Karpas-422 (cell line): ENCODE results near the gene DACT1. TPM values are rescaled to one million over a fixed set of nuclear protein-coding genes. Genes with fewer than 3 reads are reported as not detected.

ENCODE experiments used
- DNase-seq: peaks from one replicate; pipeline ENCODE4 v3.0.0-alpha.2; 2015
- H2AFZ ChIP-seq: fragments of 200-600 bp; sonication (generic); 2 replicates; pipeline ENCODE4 v1.6.1; 2014; ENCODE audit warnings: antibody characterized with exemption, low read length, mixed read lengths
- H3K27ac ChIP-seq: fragments of 200-600 bp; sonication (generic); 2 replicates; pipeline ENCODE4 v1.5.1; 2014; ENCODE audit warnings: mild to moderate bottlenecking, low read length, moderate library complexity
- H3K27me3 ChIP-seq: fragments of 200-600 bp; sonication (generic); 2 replicates; pipeline ENCODE4 v1.6.1; 2014; ENCODE audit warnings: low read length, mixed read lengths
- H3K36me3 ChIP-seq: fragments of 200-600 bp; sonication (generic); 2 replicates; pipeline ENCODE4 v1.6.1; 2014; ENCODE audit warnings: low read length, mixed read lengths; ENCODE audit not compliant: insufficient read depth
- H3K4me1 ChIP-seq: fragments of 200-600 bp; sonication (generic); 2 replicates; pipeline ENCODE4 v1.6.1; 2014; ENCODE audit warnings: mild to moderate bottlenecking, low read length, mixed read lengths
- H3K4me2 ChIP-seq: fragments of 200-600 bp; sonication (generic); 2 replicates; pipeline ENCODE4 v1.6.1; 2014; ENCODE audit warnings: low read length, low read depth, mild to moderate bottlenecking; ENCODE audit not compliant: poor library complexity, severe bottlenecking
- H3K4me3 ChIP-seq: fragments of 200-600 bp; sonication (generic); 2 replicates; pipeline ENCODE4 v1.5.1; 2014; ENCODE audit warnings: mild to moderate bottlenecking, antibody characterized with exemption, low read length, mixed read lengths
- H3K79me2 ChIP-seq: fragments of 200-600 bp; sonication (generic); 2 replicates; pipeline ENCODE4 v1.6.1; 2014; ENCODE audit warnings: mild to moderate bottlenecking, low read length, mixed read lengths
- H3K9ac ChIP-seq: fragments of 200-600 bp; sonication (generic); 2 replicates; pipeline ENCODE4 v1.6.0; 2014; ENCODE audit warnings: low read length
- H3K9me2 ChIP-seq: fragments of 200-600 bp; sonication (generic), shearing (Covaris generic); replicated peaks from 2 replicates; pipeline ENCODE4 v1.6.0; 2014; ENCODE audit warnings: mild to moderate bottlenecking, low read length, moderate library complexity; ENCODE audit not compliant: insufficient read depth
- H3K9me3 ChIP-seq: fragments of 300-700, 200-600 bp; sonication (generic); 2 replicates; pipeline ENCODE4 v1.6.1; 2014; ENCODE audit warnings: low read length, mixed read lengths
- H4K20me1 ChIP-seq: fragments of 200-600 bp; sonication (generic); 2 replicates; pipeline ENCODE4 v1.6.1; 2014; ENCODE audit warnings: mild to moderate bottlenecking, antibody characterized with exemption, low read length, low read depth; ENCODE audit not compliant: insufficient read depth
- total RNA-seq: library from RNA; depleted of rRNA; stranded (reverse); fragments of >200 nt; shearing (Covaris generic); gene quantifications from 2 replicates; pipeline ENCODE4 v1.2.3, GENCODE V29; 2014; ENCODE audit warnings: low replicate concordance

Gene DACT1
- total RNA-seq, 1 experiment from 2014 or later: not detected

GRCh38 chr14:58677517-58677916 is 39.8 kb downstream of the DACT1 start:
- no peaks in the 10 kb centered on the region for H3K9me3 ChIP-seq
- H3K9me2 ChIP-seq: no peaks in the 10 kb centered on the region
- H3K4me2 ChIP-seq: no peak overlapping the region
- H3K36me3 ChIP-seq: no peaks in the 10 kb centered on the region
- no peaks in the 10 kb centered on the region for H3K27me3 ChIP-seq
- H3K4me3 ChIP-seq: no peak overlapping the region
- no peaks in the 10 kb centered on the region for H4K20me1 ChIP-seq
- no peaks in the 10 kb centered on the region for H3K79me2 ChIP-seq
- no peak overlapping the region for H3K27ac ChIP-seq
- H2AFZ ChIP-seq: no peak overlapping the region
- no peak for DNase-seq
- no peaks in the 10 kb centered on the region for H3K4me1 ChIP-seq
- no peak overlapping the region for H3K9ac ChIP-seq

- H2AFZ ChIP-seq: no peak overlapping the region
- no peak for DNase-seq
Observed at GRCh38 chr14:58677996-58678395, 40.2 kb downstream of the DACT1 start.

DNA sequence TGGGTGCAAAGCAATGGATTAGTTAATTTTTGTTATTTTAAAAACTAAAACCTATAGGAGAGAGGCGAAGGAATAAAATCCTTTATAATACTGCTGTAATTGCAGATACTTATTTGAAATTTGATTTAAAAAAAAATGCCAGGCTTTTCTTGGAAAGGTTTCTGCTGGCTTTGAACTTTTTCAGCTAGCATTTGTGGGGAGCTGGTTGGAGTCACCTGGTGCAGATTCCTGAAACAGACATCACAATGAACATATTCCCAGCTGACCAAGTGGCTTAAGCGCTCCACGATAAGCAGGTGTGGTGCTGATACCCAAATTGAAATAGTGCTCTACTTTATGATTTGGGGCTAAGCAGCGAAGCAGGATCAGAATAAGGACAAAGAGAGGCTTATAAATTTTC is 42.9 kb downstream of the DACT1 start:
- no peak overlapping the region for H3K4me3 ChIP-seq
- H3K27me3 ChIP-seq: no peaks in the 10 kb centered on the region
- H3K9ac ChIP-seq: no peak overlapping the region
- H3K9me3 ChIP-seq: no peaks in the 10 kb centered on the region
- no peaks in the 10 kb centered on the region for H3K36me3 ChIP-seq
- H2AFZ ChIP-seq: no peak overlapping the region
- no peaks in the 10 kb centered on the region for H3K9me2 ChIP-seq
- peaks cover 3% of the 10 kb centered on the region for H3K4me1 ChIP-seq
- no peak overlapping the region for H3K27ac ChIP-seq
- H3K79me2 ChIP-seq: no peaks in the 10 kb centered on the region
- H3K4me2 ChIP-seq: no peak overlapping the region
- DNase-seq: no peak
- no peaks in the 10 kb centered on the region for H4K20me1 ChIP-seq

More at GRCh38 chr14:58677996-58678395, 40.2 kb downstream of the DACT1 start:
- no peak overlapping the region for H3K27ac ChIP-seq
- no peaks in the 10 kb centered on the region for H3K27me3 ChIP-seq
- no peaks in the 10 kb centered on the region for H3K79me2 ChIP-seq
- H3K9me3 ChIP-seq: no peaks in the 10 kb centered on the region
- H3K9me2 ChIP-seq: no peaks in the 10 kb centered on the region
- no peak overlapping the region for H3K9ac ChIP-seq
- H3K4me2 ChIP-seq: no peak overlapping the region
- no peaks in the 10 kb centered on the region for H4K20me1 ChIP-seq
- no peaks in the 10 kb centered on the region for H3K36me3 ChIP-seq
- peaks cover 1% of the 10 kb centered on the region for H3K4me1 ChIP-seq
- no peak overlapping the region for H3K4me3 ChIP-seq

DNA sequence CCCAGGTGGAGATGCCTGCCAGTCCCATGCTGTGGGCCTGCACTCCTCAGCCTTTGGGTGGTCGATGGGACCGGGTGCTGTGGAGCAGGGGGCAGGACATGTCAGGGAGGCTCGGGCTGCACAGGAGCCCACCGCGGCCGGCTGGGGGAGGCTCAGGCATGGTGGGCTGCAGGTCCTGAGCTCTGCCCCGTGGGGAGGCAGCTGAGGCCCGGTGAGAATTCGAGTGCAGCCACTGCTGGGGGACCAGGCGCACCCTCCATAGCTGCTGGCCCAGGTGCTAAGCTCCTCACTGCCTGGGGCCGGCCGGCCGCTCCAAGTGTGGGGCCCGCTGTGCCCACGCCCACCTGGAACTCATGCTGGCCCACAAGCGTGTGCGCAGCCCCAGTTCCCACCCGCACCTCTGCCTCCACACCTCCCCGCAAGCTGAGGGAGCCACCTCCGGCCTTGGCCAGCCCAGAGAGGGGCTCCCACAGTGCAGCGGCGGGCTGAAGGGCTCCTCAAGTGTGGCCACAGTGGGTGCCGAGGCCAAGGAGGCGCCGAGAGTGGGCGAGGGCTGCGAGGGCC is 49.6 kb downstream of the DACT1 start:
- H3K4me1 ChIP-seq: peaks cover 3% of the 10 kb centered on the region
- H3K9me3 ChIP-seq: no peaks in the 10 kb centered on the region; the same call in 1 of the 2 replicates
- no peaks in the 10 kb centered on the region for H3K36me3 ChIP-seq
- no peak overlapping the region for H3K27ac ChIP-seq
- no peaks in the 10 kb centered on the region for H3K27me3 ChIP-seq
- H3K4me2 ChIP-seq: no peak overlapping the region
- DNase-seq: no peak
- H3K79me2 ChIP-seq: no peaks in the 10 kb centered on the region
- no peak overlapping the region for H3K9ac ChIP-seq
- no peaks in the 10 kb centered on the region for H3K9me2 ChIP-seq
- no peak overlapping the region for H3K4me3 ChIP-seq
- no peaks in the 10 kb centered on the region for H4K20me1 ChIP-seq
- no peak overlapping the region for H2AFZ ChIP-seq

GRCh38 chr14:58690801-58691516 is 53.2 kb downstream of the DACT1 start:
- Histone ChIP-seq H3K4me1 (no peaks in the 10 kb centered on the region), H2AFZ (no peak overlapping the region), H3K27me3 (no peaks in the 10 kb centered on the region; the same call in 1 of the 2 replicates), H4K20me1 (no peaks in the 10 kb centered on the region), H3K79me2 (no peaks in the 10 kb centered on the region), H3K36me3 (no peaks in the 10 kb centered on the region), H3K4me3 (no peak overlapping the region), H3K27ac (no peak overlapping the region), H3K9me3 (no peaks in the 10 kb centered on the region; the same call in 1 of the 2 replicates), H3K9ac (no peak overlapping the region), H3K4me2 (no peak overlapping the region), H3K9me2 (no peaks in the 10 kb centered on the region)
- DNase-seq: no peak

GRCh38 chr14:58693048-58693447 is 55.3 kb downstream of the DACT1 start:
- H4K20me1 ChIP-seq: no peaks in the 10 kb centered on the region
- H3K79me2 ChIP-seq: no peaks in the 10 kb centered on the region
- no peaks in the 10 kb centered on the region for H3K9me3 ChIP-seq
- H3K9ac ChIP-seq: no peak overlapping the region
- no peaks in the 10 kb centered on the region for H3K9me2 ChIP-seq
- no peaks in the 10 kb centered on the region for H3K4me1 ChIP-seq
- H3K4me3 ChIP-seq: no peak overlapping the region
- DNase-seq: no peak
- no peak overlapping the region for H3K4me2 ChIP-seq
- no peak overlapping the region for H2AFZ ChIP-seq
- no peaks in the 10 kb centered on the region; the same call in 1 of the 2 replicates for H3K27me3 ChIP-seq
- H3K27ac ChIP-seq: no peak overlapping the region
- no peaks in the 10 kb centered on the region for H3K36me3 ChIP-seq

DNA sequence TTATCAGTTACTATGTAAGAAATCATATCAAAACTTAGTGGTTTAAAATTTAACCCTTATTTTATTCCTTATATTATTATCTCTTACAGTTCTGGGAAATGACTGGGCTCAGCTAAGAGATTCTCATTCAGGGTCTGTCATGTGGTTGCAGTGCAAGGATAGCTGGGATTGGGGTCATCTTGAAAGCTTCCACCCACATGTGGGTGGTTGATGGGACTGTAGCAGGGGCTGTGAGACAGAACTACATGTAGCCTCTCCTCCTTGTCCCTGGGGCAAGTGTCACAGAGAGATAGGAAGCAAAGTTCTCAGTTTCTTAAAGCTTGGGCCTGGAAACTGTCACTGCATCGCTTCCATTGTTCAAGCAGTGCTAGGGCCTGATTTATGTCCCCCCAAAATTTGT is 57.8 kb downstream of the DACT1 start:
- H3K9me3 ChIP-seq: no peaks in the 10 kb centered on the region
- H3K9me2 ChIP-seq: no peaks in the 10 kb centered on the region
- no peaks in the 10 kb centered on the region for H4K20me1 ChIP-seq
- no peak overlapping the region for H3K4me2 ChIP-seq
- H2AFZ ChIP-seq: no peak overlapping the region
- no peaks in the 10 kb centered on the region for H3K4me1 ChIP-seq
- no peaks in the 10 kb centered on the region for H3K79me2 ChIP-seq
- no peak for DNase-seq
- no peak overlapping the region for H3K27ac ChIP-seq
- H3K9ac ChIP-seq: no peak overlapping the region
- no peaks in the 10 kb centered on the region for H3K36me3 ChIP-seq
- no peak overlapping the region for H3K4me3 ChIP-seq
- no peaks in the 10 kb centered on the region; the same call in 1 of the 2 replicates for H3K27me3 ChIP-seq

- H3K9ac ChIP-seq: no peak overlapping the region
- DNase-seq: no peak
- no peaks in the 10 kb centered on the region for H3K79me2 ChIP-seq
- no peaks in the 10 kb centered on the region for H3K9me2 ChIP-seq
- no peak overlapping the region for H3K27ac ChIP-seq
- H3K4me3 ChIP-seq: no peak overlapping the region
- H4K20me1 ChIP-seq: no peaks in the 10 kb centered on the region
- no peaks in the 10 kb centered on the region for H3K36me3 ChIP-seq
- H3K4me2 ChIP-seq: no peak overlapping the region
- no peaks in the 10 kb centered on the region; the same call in 1 of the 2 replicates for H3K27me3 ChIP-seq
- no peak overlapping the region for H2AFZ ChIP-seq
- no peaks in the 10 kb centered on the region for H3K4me1 ChIP-seq
- no peaks in the 10 kb centered on the region for H3K9me3 ChIP-seq
Observed at GRCh38 chr14:58697266-58697929, 59.6 kb downstream of the DACT1 start.
